ENCODE data around the gene NOD2. TPM values are rescaled to one million over a fixed set of nuclear protein-coding genes. Genes with fewer than 3 reads are reported as not detected.

Gene NOD2
- total RNA-seq, 4 donors from 2014 or later: 0.40 to 1.6 (median 0.68) TPM

GRCh38 chr16:50670476-50670875 is 22.9 kb upstream of the NOD2 start:
- H3K4me3 ChIP-seq (replicated peaks in 1 of 3): no peak overlapping the region
- no peaks in the 10 kb centered on the region for H3K4me1 ChIP-seq
- no peaks in the 10 kb centered on the region for H3K27me3 ChIP-seq
- no peaks in the 10 kb centered on the region for H3K36me3 ChIP-seq
- TF ChIP-seq POLR2A (IDR thresholded peaks at IDR 0.05): no peak
- no peak for TF ChIP-seq CTCF (IDR thresholded peaks at IDR 0.05)
- 93 to 94% methylated on average over 6 of the region's 6 CpGs for WGBS, 2 donors
- no peaks in the 10 kb centered on the region for H3K9me3 ChIP-seq
- H3K27ac ChIP-seq: no peak overlapping the region
- no peak for DNase-seq
- intact Hi-C loops (cut with DNase I): loop anchor here (10.0 kb wide), 1 partner anchor 134 kb away; no protein-coding TSS in a partner anchor

GRCh38 chr16:50671644-50672260 is 21.7 kb upstream of the NOD2 start:
- no peaks in the 10 kb centered on the region for H3K4me1 ChIP-seq
- H3K27ac ChIP-seq: no peak overlapping the region
- H3K27me3 ChIP-seq: no peaks in the 10 kb centered on the region
- intact Hi-C loops (cut with DNase I): loop anchor here (10.0 kb wide), 1 partner anchor 133 kb away; no protein-coding TSS in a partner anchor
- H3K9me3 ChIP-seq: no peaks in the 10 kb centered on the region
- H3K36me3 ChIP-seq: no peaks in the 10 kb centered on the region
- DNase-seq: no peak
- no peak overlapping the region for H3K4me3 ChIP-seq (replicated peaks in 1 of 3)
- peak in 1 of 6 experiments; percentile 26 for TF ChIP-seq CTCF (IDR thresholded peaks at IDR 0.05)
- no peak for TF ChIP-seq POLR2A (IDR thresholded peaks at IDR 0.05)
- WGBS, 2 donors: 54 to 64% methylated on average over 2 of the region's 2 CpGs

- intact Hi-C loops (cut with DNase I): loop anchor here (10.0 kb wide), 1 partner anchor 131 kb away; no protein-coding TSS in a partner anchor
- TF ChIP-seq CTCF (IDR thresholded peaks at IDR 0.05) (no peak), POLR2A (IDR thresholded peaks at IDR 0.05) (no peak)
- no peak for DNase-seq
- 65 to 66% methylated on average over 20 to 27 of the region's 70 CpGs for WGBS, 2 donors
- no peak overlapping the region for H3K4me3 ChIP-seq (replicated peaks in 1 of 3)
- no peaks in the 10 kb centered on the region for H3K27me3 ChIP-seq
- no peaks in the 10 kb centered on the region for H3K36me3 ChIP-seq
- no peaks in the 10 kb centered on the region for H3K4me1 ChIP-seq
- H3K27ac ChIP-seq: no peak overlapping the region
- no peaks in the 10 kb centered on the region for H3K9me3 ChIP-seq
These were observed 19.7 kb upstream of the NOD2 start for GRCh38 chr16:50673496-50674275.

GRCh38 chr16:50674831-50675230 is 18.6 kb upstream of the NOD2 start:
- H3K4me1 ChIP-seq: no peaks in the 10 kb centered on the region
- H3K36me3 ChIP-seq: no peaks in the 10 kb centered on the region
- TF ChIP-seq CTCF (IDR thresholded peaks at IDR 0.05): no peak
- no peak for TF ChIP-seq POLR2A (IDR thresholded peaks at IDR 0.05)
- no peak for DNase-seq
- H3K4me3 ChIP-seq (replicated peaks in 1 of 3): no peak overlapping the region
- intact Hi-C loops (cut with DNase I): loop anchor here (10.0 kb wide), 1 partner anchor 130 kb away; no protein-coding TSS in a partner anchor
- no peaks in the 10 kb centered on the region for H3K27me3 ChIP-seq
- no peaks in the 10 kb centered on the region for H3K9me3 ChIP-seq
- 85 to 97% methylated on average over 4 of the region's 4 CpGs for WGBS, 2 donors
- H3K27ac ChIP-seq: no peak overlapping the region

Measured in thyroid gland (tissue), 4 donors.